GM18498 (cell line): ENCODE results near the gene PPFIBP2.

Experiments used
- ATAC-seq: cut with Tn5 transposase; IDR thresholded peaks from one replicate; pipeline ENCODE4 v1.9.1; 2021; ENCODE audit warnings: mild to moderate bottlenecking, moderate library complexity; ENCODE audit not compliant: unreplicated experiment

Gene PPFIBP2

GRCh38 chr11:7513234-7514098 is at the start of gene PPFIBP2:
Gene PPFIBP2 (plus strand): TSS chr11:7513999. CDS start chr11:7549476, 35,477 bp downstream.
- ATAC-seq, result peak; percentile 77

- ATAC-seq, result peak; percentile 81
These were observed 46.1 kb upstream of the PPFIBP2 start for GRCh38 chr11:7467652-7468051.

GRCh38 chr11:7469351-7469865 is 44.4 kb upstream of the PPFIBP2 start:
- no peak for ATAC-seq

GRCh38 chr11:7471071-7471470 is 42.7 kb upstream of the PPFIBP2 start:
- no peak for ATAC-seq

- peak; percentile 90 for ATAC-seq
These were observed 40.1 kb upstream of the PPFIBP2 start for GRCh38 chr11:7473717-7474116.

- no peak for ATAC-seq
These were observed 33.7 kb upstream of the PPFIBP2 start for GRCh38 chr11:7480113-7480512.

GRCh38 chr11:7484131-7484530 is 29.7 kb upstream of the PPFIBP2 start:
- ATAC-seq, result no peak

GRCh38 chr11:7484645-7485044 is 29.2 kb upstream of the PPFIBP2 start:
- no peak for ATAC-seq

GRCh38 chr11:7485186-7486097 is 28.4 kb upstream of the PPFIBP2 start, which contains the start of gene OLFML1:
Gene OLFML1 (plus strand): TSS chr11:7485506. CDS start chr11:7485876, 370 bp downstream.
- no peak for ATAC-seq

- no peak for ATAC-seq
These were observed 27.6 kb upstream of the PPFIBP2 start for GRCh38 chr11:7486098-7486780.

- no peak for ATAC-seq
These were observed 27.0 kb upstream of the PPFIBP2 start for GRCh38 chr11:7486781-7487140.

GRCh38 chr11:7487360-7487759 is 26.4 kb upstream of the PPFIBP2 start:
- ATAC-seq, result no peak

GRCh38 chr11:7488681-7489080 is 25.1 kb upstream of the PPFIBP2 start:
- ATAC-seq, result no peak

GRCh38 chr11:7489376-7489775 is 24.4 kb upstream of the PPFIBP2 start:
- no peak for ATAC-seq

GRCh38 chr11:7490054-7490453 is 23.7 kb upstream of the PPFIBP2 start:
- no peak for ATAC-seq

- no peak for ATAC-seq
These were observed 23.3 kb upstream of the PPFIBP2 start for GRCh38 chr11:7490535-7490934.

GRCh38 chr11:7492253-7492652 is 21.5 kb upstream of the PPFIBP2 start:
- no peak for ATAC-seq

- ATAC-seq, result no peak
These were observed 20.1 kb upstream of the PPFIBP2 start for GRCh38 chr11:7493670-7494069.

GRCh38 chr11:7494086-7494745 is 19.6 kb upstream of the PPFIBP2 start:
- ATAC-seq, result no peak

- peak; percentile 90 for ATAC-seq
These were observed 17.8 kb upstream of the PPFIBP2 start for GRCh38 chr11:7495882-7496551.
